ENCODE measurements around the gene SBF2.

- TF ChIP-seq POLR2AphosphoS5 (IDR thresholded peaks at IDR 0.05; ENCODE audit: low read depth, low read length) = no peak
- TF ChIP-seq TAF1 (IDR thresholded peaks at IDR 0.05; ENCODE audit: borderline replicate concordance, low read depth, low read length) = no peak
- no peak for TF ChIP-seq POLR2A (IDR thresholded peaks at IDR 0.05; ENCODE audit: low read depth, low read length)
These were observed 496.7 kb downstream of the SBF2 start for GRCh38 chr11:9797300-9797699.

All from GM12892 (cell line).